Hindlimb muscle (tissue), 1 donor: Measurements from ENCODE around the gene PEX14. TPM values are rescaled to one million over a fixed set of nuclear protein-coding genes. Genes with fewer than 3 reads are reported as not detected.

Experiments used
- DNase-seq: peaks from one replicate; pipeline ENCODE4 v3.0.0-alpha.2; 2013
- polyA plus RNA-seq: library from polyadenylated mRNA; unstranded; fragments of 120-200 nt; gene quantifications from one replicate; pipeline ENCODE4 v1.2.1, GENCODE V29; 2013; ENCODE audit not compliant: insufficient read length

Gene PEX14
- polyA plus RNA-seq, 1 donor, result 16.6 TPM

DNA sequence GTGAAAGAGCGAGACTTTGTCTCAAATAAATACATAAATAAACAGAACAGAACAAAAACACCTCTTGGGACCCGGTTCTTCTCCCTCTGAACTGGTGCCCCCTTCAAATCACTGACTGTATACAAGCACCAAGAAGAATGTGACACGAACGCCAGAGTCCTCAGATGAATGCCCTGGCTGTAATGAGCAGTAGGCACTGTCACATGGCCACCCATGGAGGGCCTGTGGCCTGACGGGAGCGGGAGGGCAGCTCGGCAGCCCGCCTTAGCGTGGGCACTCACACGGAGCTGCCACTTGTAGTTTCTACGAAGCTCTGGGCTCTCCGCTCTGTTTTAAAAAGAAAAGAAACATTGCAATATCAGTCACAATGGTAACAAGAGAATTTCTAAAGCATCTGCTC, 146.0 kb downstream of the PEX14 start:
- DNase-seq, result no peak

DNA sequence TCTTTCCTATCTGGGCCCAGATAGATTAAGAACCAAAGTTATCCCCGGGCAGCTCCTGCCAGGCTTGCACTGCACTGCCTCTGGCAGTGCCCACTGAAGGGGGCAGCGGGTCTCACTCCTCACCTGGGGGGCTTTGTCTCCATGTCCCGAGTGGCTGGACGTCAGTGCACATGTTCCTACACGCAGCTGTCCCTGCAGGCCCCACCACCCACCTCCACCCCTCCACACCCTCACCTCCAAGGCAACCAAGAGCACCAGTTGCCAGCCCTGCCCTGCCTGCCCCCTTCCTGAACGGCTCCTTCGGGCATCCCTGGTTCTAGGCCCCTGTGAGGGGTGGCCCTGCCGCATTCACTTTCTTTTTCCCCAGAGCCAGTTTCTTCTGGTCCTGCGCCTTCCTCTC, 147.2 kb downstream of the PEX14 start:
- DNase-seq, result no peak

DNA sequence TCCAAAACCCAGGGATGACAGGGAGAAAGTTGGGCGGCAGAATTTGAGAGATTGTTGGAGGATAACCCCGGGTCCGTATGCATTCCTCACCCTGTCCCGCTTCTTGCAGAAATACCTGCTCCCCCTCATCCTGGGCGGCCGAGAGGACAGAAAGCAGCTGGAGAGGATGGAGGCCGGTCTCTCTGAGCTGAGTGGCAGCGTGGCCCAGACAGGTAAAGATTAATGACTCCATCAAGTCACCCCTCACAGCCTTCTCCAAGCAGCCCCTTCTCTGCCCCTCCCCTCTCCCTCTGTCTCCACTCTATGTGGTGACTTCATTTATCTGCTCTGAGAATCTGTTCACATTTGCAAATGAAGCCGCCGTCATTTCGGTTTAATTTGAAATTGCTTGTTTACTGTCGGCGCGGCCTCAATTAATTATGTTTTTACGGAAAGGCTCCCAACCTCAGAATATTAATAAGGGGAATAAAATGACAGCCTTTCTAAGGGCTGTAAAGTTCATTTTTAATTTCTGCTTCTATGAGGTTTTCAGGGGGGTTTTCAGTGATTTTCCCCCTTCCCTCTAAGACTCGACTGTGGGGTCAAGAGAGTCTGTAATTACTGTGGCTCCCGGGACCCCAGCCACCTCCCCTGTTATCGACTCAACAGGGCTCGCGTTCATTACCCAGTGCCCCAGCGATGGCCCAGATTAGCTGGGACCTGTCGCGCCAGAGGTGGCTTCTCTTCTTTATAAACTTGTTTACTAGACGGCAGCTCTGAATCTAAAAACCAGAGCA, 148.3 kb downstream of the PEX14 start:
- no peak for DNase-seq

DNA sequence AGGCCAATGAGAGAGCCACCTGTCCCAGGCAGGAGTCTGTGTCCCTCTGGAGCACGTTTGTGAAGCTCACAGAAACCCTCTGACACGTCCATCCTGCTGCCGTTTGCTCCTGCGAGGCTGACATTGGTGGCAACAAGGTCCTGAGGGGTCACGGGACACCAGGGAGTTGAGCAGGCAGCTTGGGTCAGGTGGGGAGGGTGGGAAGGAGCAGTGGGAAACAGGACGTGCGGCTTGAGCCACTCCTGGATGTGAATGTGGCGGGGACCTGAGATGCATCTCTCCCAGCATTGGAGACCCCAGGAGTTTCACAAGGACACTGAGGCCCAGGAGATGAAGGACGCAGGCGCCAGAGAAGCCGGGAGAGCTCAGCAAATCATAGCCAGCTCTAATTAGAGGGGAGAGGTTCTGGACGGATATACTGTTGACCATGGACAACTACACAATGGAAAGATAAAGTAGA, 149.0 kb downstream of the PEX14 start:
- DNase-seq, result no peak

DNA sequence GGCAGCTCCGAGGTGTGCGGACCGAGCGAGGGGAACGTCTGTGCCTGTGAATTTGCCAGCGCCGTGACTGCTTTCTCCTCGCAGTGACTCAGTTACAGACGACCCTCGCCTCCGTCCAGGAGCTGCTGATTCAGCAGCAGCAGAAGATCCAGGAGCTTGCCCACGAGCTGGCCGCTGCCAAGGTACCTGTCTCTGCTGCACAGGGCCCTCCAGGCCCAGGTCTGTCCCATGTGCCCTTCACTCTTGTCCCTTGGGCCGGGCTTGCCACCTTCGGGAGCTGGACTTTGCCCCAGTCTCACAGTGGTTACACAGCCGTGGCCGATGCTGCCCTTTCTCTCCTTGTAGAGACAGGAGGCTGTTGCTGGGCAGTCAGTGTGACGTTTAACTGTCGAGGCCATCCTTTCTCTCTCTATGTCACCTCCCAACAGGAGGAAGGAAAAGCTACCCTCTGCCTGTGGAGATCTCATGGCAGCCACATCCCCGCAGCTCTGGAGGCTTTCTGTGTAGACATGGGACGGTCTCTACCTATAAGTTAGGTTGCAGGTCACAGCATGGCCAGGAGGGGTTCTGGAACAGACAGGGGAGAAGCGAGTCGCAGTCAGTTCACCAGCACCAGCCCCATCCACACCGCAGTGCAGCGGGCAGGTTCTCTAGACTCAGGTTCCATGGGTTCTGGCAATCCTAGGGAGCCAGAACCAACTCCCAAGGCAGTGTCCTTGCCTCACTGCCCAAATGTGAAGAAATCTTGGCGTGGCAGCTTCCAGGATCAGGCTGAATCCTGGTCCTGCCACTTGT, 149.7 kb downstream of the PEX14 start:
- DNase-seq, result no peak

DNA sequence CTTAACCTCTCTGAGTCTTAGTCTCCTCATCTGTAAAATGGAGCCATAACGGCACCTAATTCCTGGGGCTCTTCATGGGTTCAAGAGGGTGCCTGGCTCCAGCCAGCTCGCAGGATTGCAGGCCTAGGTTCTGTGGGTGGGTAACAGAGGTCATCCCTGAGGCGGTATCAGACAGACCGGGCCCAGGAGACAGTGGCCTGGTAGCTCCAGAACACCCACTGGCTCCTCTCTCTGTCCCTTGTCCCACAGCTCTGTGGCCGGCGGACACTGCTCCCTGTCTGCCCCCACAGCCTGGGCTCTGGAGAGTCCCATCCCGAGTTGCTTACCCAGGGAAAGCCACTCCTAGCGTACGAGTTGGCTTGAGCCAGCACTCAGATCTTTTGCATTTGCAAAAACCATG, 150.3 kb downstream of the PEX14 start:
- no peak for DNase-seq

DNA sequence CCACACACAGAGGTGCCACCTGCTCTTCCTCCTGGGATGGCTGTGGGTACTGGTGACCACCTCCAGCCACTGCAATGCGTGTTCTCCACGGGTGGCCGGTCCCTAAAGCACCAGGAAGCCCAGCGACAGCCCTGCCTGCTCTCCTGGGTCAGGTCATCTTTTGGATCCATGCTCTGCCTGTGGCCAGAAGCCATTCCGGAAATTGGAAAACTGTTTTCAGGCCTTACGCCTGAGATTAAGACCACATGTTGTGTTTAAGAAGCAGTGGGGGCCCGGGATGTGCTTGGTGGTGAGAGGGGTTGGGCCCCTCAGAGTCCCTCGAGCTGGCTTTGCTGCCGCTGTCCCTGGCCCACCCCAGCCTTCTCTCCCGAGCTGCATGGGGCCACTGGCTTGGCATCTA, 150.8 kb downstream of the PEX14 start:
- DNase-seq, result peak; percentile 45

DNA sequence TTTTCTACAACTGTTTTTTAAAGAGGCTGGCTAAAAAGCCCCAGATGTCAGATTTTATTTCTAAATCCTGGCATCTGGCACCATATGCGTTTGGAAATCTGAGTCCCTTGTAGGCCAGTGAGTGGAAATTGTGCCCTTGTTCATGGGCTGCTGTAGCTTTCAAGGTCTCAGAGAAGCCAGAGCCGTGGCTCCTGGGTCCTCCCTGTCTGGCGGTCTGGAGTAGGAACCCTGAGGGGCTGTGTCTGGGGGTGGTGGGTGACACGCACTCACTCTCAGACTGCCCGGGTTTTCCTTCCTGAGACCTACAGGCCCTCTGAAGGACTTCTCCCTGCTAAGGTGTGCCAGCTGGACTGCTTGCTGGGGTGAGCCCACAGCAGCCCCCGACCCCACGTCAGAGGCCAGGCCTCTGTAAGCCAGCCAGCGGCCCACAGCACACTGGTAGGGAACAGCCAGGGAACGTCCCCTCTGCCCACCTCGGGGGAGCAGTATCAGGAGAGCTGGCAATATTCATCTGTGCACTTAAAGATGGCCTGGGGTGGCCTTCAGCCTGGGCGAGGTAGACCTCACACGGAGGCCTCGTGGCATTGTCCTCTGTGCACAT, 151.5 kb downstream of the PEX14 start:
- DNase-seq, result no peak

DNA sequence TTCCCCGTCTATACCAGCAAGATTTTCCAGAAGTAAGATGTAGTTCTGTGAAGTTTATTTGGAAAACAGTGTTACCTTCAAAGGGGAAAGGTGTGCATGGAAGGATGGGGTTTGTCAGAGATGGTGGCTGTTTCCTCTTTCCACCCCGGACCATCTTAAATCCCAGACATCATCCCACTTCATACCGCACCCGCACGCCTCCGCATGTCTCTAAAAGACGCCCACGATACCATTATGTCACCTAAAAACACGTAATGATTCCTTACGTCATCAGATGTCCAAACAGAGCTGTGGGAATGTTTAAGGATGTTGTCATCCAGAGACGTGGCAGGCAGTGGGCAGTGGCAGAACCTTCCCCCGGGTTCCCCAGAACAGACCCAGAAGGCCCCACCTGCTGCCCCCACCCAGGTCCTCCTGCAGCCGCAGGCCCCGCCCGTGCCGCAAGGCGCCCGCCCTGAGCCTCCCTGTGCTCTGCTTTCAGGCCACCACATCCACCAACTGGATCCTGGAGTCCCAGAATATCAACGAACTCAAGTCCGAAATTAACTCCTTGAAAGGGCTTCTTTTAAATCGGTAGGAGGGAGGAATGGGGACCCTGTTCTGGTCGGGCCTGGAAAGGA, 152.2 kb downstream of the PEX14 start:
- no peak for DNase-seq

DNA sequence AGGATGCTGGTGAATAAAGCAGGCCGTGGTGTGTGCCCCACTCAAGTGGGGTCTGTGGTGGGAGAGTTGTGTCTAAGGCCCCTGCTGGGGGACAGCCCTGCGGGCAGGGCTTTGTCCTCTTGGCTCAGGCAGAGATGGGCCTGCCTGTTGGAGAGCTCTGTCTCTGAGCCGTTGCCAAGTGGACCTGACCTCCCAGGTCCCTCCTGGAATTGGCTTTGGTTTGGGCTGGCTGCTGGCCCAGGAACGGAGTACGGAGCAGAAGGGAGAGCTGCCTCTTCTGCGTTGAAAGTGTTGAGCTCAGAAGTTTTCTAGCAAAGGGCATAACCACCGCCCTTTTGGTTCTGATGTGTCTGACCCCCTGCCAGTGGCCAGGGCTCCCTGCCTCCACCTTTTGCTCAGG, 153.9 kb downstream of the PEX14 start:
- no peak for DNase-seq

DNA sequence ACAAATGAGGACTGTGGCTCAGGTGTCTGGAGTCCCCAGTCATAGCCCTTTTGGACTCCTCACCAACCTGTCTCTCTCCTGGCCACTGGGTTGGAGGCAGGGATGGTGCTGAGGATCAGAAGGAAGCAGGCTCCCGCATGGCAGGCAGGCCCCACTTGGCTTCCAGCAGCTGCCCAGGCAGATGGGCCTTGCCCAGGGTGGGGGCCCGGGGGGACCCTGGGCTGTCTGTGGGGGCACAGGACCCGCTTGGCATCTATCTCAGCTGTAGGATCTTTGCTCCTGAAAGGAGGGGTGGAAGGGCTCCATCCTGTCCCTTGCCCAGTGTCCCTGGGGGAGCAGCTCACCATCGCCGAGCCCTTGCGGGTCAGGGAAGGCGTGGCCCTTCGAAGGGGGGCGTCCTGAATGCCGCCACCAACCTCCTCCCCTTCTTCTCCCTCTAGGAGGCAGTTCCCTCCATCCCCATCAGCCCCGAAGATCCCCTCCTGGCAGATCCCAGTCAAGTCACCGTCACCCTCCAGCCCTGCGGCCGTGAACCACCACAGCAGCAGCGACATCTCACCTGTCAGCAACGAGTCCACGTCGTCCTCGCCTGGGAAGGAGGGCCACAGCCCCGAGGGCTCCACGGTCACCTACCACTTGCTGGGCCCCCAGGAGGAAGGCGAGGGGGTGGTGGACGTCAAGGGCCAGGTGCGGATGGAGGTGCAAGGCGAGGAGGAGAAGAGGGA, 154.5 kb downstream of the PEX14 start:
- DNase-seq, result no peak

DNA sequence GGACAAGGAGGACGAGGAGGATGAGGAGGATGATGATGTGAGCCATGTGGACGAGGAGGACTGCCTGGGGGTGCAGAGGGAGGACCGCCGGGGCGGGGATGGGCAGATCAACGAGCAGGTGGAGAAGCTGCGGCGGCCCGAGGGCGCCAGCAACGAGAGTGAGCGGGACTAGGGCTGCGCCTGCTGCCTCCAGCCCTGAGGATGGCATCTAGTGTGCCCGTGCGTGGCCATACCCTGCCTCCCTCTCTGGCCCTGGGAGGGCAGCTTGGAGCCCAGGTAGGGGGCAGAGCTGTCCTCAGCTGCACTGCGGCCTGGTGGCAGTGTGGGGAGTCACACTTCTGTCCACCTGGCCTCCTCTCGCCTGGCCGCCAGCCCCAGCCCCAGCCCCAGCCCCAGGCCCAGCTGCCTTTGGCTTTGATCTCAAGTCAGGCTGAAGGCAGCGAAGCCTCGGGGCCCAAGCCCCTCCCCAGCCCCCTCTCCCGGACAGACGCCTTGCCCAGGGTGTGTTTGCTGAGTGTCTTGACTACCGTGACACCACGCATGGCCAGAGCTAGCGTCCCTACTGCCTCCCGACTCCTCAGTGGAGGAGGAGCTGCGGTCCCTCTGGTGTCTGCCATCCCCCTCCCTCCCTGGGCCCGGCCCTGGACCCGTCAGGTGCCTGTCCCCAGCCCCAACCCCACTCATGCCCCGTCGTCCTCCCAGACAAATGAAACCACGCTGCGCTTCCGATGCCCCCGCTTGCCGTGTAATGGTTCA, 155.2 kb downstream of the PEX14 start:
- no peak for DNase-seq

DNA sequence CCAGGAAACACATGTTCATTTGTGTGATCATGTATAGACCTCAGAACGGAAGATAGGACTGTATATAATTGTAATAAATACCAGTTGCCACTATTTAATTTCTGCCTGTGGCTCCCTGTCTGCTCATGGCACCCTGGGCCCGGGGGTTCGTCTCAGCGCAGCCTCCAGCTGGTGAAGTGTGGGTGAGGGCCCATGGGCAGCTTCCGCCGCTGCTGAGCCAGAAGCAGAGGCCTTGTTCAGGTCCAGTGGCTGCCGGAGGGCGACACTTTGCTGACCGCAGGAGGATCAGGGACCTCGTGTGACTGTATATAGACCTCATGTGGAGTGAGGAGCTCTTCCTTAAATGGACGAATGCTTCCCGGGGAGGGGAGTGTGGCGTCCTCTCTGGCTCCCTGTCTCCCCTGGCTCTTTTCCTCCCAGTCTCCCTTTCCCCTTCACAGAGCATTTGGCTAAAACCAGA, 155.9 kb downstream of the PEX14 start:
- no peak for DNase-seq

DNA sequence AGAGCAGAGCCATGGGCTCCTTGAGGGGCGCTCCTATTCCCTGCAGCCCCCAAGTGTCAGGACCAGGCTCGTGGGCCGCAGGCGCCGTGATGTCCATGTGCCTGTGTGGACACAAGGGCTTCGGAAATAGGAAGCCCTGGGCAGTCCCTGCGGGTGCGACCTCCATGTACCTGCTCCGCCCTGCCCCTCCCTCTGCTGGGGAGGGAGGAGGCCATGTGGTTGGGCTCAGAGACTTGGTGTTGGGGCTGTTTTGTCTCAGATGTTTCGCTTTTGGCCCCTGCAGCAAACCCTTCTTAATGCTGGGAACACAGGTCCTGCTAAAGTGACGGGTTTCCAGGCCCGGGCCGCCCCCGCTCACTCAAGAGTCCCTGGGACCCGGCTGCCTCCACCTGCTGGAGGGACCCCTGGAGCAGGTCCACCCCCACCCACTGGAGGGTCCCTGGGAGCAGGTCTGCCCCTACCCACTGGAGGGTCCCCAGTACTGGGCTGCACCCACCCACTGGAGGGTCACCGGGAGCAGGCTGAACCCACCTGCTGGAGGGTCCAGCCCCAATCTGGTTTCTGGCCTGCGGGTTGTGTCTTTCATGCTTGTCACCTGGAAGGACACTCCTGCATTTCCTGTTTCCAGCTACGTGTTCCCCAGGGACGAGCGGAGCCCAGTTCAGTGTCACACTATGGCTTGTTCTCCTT, 156.5 kb downstream of the PEX14 start:
- no peak for DNase-seq

DNA sequence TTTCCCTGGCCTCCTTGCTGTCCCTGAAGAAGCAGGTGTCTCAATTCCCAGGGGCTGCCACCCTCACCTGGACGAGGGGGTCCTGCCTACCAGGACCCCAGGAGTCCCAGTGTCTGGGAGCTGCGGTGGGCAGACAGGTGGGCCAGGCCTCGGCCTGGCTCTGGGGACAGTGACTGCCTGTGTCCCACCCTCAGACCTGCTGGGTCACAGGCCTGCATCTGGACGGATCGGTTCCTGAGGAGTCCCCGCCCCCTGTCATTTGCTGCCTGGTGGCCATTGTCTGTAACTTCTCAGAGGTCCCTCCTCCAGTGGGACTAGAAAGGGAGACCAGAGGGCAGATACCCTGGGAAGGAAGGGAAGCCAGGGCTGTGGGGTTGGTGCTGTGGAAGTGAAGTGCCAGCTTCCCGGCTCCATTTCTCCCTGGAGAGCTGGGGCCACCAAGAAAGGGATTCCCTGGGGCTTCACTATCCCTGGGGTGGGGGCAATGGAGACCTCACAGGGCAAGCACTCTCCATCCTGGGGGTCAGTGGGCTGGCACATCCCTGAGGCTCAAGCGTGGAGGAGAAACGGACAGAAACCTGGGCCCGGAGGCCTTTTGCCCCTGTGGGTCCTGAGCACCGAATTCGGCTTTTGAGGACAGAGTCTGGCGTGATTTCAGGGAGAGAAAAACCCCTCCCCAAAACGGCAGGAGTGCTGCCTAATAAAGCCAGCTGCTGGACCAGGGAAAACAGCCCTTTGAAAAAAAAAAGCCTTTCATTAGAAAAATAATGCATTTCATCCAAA, 157.3 kb downstream of the PEX14 start:
- no peak for DNase-seq

DNA sequence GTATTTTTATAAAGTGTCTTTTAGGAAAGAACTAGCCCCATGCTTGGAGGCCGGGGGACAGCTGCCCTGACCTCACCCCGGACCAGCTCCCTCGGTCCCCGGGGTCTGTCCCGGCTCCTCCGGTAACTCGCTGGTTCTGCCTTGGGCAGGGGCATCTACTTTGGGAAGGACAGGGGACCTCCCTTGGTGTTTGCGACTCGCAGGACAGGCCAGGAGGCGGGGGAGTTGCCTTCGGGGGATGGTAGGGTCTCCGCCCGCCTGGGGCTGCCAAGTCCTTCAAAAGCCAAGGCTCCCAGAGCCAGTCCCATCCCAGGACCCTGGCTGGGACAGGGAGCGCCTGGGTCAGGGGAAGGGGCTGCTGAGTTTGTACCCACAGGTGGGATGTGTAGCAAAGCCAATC, 157.9 kb downstream of the PEX14 start:
- DNase-seq, result no peak

DNA sequence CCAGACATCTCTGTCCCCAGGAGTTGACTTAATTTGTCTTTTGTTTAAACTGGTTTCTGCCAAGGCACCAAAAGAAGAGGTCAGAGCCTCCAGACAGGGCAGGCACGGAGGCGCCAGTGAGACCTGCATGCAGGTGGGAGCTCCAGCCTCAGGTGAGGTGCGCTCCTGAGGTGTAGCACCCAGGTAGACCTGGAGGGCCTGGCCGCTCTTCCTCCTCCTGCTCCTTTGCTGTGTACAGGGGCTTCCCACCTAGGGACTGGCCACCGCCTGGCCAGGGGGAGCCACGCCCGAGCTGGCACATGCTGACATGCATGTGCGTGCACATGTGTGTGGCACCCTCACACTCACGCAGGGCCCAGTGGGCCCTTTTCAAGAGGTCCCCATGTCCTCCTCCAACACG, 158.7 kb downstream of the PEX14 start:
- no peak for DNase-seq

DNA sequence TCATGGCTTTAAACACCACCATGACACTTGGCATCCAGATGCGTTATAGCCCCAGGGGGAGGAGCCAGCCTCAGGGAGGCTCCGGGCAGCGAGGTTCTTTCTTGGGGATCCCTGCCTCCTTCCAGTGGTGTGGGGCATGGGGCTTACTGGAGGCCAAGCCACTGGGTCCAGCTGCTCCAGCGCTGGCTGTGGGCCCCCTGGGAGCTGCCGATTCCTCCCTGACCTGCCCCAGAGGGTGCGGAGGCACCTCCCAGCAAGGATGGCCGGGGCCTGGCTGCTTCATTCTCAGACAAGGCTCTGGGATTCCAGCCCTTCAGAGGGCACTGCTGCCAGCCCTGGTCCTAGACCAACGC, 159.3 kb downstream of the PEX14 start:
- DNase-seq, result no peak

DNA sequence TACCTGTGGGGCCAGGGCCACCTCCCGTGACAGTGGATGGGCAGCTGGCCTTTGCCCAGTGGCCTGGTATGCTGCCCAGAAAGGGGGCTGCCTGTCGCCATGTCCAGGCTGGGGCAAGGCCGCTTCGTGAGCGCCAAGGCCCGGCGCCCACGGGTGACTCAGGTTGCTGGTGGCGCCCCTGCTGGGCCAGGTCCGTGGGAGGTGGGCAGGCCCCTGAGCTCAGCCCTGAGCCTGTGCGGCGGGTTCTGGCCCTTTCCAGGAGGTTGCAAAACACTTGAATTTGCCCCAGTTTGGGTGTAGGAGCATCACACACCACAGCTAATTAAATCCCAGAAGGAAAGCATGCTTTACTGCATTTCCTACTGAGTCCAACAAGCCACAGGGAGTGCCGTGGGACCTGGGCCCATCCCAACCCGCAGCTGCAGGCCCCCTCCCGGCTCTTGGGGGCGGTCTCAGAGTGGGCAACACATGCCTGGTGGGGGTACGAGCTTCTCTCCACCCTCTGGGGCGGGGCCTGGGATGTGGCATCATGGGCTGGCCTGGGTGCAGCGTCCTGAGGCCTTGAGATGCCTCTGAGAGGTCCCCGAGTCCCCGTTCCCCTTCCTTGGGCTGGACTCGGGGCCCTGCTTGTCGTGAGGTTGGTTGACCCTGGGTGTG, 159.8 kb downstream of the PEX14 start:
- DNase-seq, result no peak
